ENCODE measurements around the gene RBPJ.
A peak's percentile ranks its signal among the peaks of the same experiment; 100 is the strongest.

RBPJ gene

DNA sequence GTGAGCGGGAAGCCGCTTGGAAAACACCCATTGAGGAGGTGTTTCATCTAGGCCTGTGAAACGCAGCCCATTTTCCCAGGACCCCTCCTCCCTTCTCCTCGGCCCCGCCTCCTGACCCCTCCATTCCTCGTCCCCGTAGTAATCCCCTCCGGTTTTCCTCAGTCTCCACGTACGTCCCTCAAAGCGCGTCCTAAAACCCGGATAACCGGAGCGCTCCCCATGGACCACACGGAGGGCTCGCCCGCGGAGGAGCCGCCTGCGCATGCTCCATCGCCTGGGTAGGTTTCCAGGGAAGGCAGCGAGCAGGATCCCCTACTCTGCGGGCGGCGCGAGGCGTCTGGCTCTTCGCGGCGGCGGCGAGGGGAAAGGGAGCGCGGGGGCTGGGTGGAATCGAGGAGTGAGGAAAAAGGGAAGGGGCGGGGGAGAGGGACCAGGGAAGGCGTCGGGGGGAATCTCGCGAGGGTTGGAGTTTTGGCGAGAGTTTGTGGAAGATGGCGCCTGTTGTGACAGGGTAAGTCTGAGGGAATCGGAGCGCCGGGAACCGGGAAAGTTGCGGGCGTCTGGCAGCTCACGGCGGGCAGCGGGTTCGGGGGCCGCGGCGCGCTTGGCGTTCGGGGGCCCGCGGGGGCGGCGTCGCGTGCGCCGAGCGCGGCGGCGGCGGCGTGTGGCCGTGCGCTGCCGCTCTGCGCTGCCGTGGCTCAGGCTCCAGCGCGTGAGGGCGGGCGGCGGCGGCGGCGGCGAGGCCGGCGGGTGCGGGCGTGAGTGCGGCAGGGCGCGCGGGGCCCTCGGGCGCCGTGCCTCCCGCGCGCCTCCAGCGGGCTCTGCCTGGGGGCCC is at the start of gene RBPJ:
TSS of gene RBPJ (plus strand) at position 477 of the 835 bp plus-strand sequence. CDS start at position 492, 15 bp downstream.
- peak; percentile 97 for DNase-seq (ENCODE audit: low read depth, low spot score)

DNA sequence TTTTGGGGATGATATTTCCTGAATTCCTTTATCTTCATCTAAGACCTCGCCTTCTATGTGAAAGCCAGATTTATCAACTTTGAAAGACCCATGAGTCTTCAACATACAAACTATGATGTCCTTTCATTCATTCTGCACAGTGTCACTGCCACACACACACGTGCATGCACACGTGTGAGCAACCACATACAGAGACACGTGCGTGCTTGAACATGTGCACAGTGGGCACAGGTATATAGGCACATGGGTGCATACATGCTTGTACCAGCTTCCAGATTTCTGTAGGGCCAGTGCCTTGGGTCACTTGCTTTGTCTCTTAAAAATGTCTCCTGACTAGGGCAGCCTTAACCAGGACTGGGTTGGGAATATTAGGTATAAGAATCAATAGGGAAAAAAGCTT is 49.1 kb upstream of the RBPJ start:
- no peak for DNase-seq (ENCODE audit: low read depth, low spot score)

DNA sequence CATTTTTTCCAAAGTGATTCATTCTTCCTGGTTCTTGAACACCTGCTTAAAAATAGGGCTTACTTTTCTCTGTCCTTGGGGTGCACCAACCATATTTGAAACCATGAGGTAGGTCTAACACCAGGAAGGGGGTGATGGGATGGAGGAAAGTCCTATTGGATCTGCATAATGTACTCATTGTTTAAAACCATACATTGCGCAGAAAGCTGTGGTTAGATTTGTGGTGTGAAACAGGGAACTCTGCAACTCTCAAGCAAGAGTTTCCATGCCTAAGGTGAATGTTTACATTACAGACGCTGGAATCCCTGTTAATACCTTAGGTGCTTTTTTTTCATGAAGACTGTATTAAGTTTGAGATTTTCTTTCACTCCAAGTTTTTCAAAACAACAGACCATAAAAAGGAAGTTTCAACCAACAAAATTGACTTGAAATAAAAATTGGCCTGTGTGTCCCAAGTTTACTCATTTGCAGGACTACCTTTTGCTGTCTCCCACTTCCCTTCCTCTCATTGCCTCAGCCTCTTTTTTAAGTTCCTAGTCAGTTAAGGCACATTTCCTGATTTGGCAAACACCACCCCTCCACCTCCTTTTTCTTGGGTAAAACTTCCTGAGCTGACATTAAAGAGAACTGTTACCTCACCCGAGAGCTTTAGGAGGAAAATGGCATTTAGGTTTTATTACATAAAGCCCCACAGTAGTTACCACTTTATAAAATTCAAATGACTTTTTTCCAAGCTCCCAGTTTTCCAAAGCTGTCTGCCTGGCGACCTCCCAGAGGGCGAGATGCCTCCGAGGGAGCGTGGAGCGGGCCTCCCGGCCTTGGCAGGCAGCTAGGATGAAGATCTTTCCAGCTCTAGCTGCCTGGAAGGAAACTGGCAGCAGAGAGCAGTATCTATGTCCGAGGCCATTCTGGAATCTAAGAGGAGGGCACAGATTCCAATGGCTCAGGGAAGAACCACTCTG is 47.9 kb upstream of the RBPJ start:
- DNase-seq (ENCODE audit: low read depth, low spot score): no peak

DNA sequence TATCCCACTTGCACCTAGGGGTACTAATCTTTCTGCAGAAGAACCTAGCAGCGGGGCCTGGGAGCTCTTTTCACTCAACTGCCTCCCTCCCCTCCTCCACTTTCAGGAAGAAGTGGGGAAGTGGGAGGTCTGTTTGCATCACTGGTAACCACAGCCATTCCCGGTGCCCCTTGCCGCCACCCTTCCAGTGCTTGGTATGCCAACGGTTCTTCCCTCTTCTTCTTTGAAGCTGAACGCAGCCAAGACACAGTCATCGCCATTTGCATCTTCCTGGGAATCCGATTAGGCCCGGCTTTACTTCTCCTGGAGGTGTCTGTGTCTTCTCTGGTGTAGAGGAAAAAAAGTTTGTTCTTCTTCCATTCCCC is 47.2 kb upstream of the RBPJ start:
- DNase-seq (ENCODE audit: low read depth, low spot score): peak; percentile 7

DNA sequence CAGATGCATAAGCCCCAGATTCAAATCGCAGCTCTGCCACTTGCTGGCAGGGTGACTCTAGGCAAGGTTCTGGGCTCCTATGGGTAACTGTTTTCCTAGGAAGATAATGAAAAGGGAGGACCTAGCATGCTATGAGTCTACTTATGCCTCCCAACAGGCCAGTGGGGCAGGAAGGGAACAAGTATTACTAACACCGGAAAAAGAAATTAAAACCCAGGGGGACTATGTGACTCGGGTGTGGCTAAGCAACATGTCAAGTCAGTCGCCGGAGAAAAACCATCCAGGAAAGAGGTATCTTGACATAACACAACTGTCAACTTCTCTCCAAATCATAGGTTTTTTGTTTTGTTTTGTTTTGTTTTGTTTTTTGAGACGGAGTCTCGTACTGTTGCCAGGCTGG is 45.5 kb upstream of the RBPJ start:
- DNase-seq (ENCODE audit: low read depth, low spot score): no peak

DNA sequence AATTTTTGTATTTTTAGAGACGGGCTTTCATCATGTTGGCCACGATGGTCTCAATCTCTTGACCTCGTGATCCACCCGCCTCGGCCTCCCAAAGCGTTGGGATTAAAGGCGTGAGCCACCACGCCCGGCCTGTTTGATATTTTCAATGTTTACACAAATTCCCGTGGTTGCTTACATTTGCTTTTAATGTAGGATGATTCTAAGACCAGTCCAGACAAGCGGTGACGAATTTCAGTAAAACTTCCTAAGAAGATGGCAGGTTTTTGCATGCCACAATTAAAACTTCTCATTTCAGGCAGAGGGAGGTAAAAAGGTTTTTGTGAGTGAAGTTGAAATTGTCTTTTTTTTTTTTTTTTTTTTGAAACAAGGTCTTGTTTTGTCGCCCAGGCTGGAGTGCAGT is 41.4 kb upstream of the RBPJ start:
- no peak for DNase-seq (ENCODE audit: low read depth, low spot score)

DNA sequence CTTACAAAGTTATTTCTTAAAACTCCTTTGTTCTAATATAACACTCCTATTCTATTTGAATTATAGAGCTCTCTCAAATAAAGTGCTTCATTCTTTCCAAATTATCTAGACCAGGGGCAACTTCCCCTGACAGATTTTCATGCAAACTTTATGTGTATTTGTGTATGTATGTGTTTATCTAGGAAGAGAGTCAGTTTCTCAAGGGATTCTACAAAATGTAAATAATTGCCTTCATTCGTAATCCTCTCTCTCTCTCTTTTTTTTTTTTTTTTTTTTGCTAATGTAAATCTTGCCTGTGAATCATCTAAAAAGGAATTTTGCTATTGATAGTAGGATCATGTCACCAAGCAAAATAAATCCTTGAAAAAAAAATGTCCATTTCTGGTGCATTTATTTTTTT is 38.9 kb upstream of the RBPJ start:
- DNase-seq (ENCODE audit: low read depth, low spot score): no peak

DNA sequence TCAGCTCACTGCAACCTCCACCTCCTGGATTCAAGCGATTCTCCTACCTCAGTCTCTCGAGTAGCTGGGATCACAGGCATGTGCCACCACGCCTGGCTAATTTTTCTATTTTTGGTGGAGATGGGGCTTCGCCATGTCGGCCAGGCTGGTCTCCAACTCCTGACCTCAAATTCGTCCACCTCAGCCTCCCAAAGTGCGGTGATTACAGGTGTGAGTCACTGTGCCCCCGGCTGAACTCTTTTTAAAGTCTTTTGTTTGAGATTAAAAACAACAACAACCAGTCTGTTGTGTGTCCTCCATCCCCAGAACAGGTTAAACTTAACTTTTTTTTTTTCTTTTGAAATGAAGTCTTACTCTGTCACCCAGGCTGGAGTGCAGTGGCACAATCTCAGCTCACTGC is 36.3 kb upstream of the RBPJ start:
- peak; percentile 41 for DNase-seq (ENCODE audit: low read depth, low spot score)

DNA sequence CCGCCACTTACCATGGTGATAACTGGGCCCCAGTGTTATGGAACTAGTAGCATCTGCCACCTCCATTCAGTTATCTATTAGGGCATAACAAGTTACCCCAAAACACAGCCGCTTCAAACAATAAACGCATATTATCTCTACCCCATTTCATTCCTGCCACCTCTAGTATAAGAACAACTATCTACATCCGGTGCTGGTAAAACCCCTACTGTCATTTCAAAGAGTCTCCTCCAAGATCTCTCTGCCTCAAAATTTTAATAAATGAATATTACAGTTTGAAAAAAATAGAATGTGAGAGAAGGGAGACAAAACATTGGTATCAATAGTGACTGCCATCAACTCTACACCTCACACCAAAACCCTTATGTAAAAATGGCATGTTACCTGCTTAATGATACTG is 35.5 kb upstream of the RBPJ start:
- no peak for DNase-seq (ENCODE audit: low read depth, low spot score)

DNA sequence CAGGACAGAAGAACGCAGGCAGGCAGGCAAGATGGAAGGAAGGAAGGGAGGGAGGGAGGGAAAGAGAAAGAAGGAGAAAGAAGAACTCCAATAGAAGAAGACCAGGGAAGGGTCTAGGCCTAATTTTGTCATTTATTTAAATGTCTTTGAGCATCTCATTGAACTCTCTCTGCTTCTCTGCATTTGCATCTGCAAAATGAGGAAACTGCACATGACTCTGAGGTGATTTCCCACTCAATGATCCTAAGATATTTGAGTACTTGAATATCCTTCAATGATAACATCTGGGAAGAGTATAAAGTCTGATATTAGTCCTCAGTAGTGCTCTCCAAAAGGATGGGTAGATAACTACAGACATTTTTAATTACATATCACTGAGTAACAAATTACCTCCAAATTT is 33.1 kb upstream of the RBPJ start:
- DNase-seq (ENCODE audit: low read depth, low spot score): no peak

DNA sequence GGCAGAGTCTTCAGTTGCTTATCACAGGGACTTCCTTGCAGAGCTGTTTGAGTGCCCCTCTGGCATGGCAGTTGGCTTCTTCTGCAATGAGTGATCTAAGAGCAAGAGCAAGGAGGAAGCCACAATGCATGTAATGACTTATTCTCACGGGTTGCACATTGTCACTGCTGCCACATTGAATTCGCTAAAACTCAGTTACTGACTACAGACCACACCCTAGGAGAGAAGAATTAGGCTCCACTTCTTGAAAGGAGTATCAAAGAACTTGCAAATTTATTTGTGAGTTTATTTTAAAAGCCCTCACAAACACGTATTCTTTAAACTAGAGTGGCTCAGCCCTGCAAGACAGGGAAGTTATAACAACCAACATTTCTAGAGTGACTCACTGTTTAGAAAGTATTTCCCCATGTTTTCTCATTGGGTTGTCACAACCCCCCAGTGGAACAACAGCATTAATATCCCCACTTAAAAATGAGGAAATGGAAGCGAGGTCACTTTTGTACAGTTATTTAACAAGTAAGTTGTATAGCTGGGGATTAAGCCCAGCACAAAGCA is 32.4 kb upstream of the RBPJ start:
- DNase-seq (ENCODE audit: low read depth, low spot score): no peak

DNA sequence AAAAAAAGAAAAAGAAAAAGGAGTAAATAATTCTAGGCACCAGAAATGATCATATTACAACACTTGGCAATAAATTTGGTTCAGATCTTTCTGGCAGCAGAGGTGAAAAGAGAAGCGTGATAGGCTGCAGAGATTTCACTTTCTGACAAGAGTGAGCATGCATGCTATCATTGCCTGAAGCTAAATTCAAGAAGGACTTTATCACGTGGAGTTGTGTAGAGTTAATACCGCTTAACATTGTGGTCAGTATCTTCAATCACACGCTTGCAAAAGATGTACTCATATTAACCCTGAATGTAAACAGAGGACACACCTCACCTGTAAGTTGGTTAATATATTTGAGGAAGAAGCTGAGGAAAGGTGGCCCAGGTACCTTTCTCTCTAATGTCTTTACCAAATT is 31.4 kb upstream of the RBPJ start:
- DNase-seq (ENCODE audit: low read depth, low spot score): no peak

DNA sequence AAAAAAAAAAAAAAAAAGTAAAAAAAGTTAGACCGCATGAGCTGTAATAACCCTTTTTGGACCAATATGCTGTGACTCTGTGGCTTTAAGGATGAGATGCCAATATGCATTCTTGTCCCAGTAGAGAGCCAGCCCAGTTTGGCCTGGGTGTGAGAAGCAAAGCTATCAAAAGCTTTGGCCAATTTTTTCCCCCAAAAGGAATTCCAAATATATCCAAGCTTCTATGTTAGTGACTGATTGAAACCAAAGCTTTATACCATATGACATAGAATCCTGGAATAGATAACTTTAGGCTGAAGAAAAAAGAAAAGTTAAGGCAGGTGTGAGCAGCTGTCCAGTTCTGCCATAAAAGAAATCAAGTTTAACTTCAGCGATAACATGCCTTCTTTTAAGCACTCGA is 30.5 kb upstream of the RBPJ start:
- DNase-seq (ENCODE audit: low read depth, low spot score): no peak

DNA sequence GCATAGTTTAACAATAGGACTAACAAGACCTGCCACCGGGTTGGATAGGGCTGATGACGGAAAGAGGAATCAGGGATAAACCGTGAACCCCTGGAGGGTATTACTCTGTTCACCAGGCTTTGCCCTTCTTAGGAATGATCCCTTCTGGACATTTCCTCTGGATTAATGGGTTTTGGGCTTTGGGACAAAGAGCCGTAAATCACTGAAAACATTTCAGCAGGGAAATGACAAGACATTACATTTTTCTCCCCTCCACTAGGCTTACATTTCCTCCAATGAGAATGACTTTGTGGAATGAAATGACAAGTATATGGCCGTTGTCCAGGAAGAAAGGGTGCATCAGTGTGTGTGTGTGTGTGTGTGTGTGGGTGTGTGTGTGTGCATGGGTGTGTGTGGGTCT is 25.9 kb upstream of the RBPJ start:
- no peak for DNase-seq (ENCODE audit: low read depth, low spot score)

DNA sequence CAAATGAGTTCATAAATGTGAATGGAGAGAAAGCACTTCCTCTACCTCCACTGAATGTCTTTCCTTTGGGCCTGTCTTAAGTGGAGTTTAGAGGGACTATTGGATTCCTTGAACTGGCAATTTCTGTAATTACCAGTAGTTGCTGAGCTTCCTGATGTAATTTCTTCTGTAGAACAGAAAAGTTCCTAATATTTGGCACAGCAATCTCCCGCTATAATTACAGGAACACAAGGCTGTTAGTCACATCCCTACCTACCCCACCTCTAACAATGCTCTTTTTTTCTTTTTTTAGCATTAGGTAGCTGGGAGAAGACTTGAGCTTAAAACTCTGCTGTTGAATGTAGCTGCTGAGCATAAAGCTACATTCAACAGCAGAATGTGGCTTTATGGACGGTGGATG is 24.8 kb upstream of the RBPJ start:
- no peak for DNase-seq (ENCODE audit: low read depth, low spot score)

DNA sequence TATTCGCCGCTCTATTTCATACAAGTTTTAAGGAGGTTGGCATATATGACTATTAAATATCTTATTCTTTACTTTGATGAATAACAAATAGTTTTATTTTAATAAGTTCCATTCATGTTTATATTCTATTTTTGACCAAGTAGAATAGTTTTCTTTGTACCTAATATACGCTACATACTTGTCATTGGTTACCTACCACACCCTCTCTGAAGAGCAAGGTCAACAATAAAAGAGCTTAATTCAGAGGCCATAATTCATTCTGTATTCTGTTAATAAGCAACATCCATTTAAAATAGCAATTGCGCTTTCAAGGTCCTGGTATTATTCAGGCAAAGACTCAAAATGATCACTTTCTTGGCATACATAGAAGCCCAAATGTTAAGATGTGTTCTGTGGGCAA is 24.3 kb upstream of the RBPJ start:
- DNase-seq (ENCODE audit: low read depth, low spot score): no peak

DNA sequence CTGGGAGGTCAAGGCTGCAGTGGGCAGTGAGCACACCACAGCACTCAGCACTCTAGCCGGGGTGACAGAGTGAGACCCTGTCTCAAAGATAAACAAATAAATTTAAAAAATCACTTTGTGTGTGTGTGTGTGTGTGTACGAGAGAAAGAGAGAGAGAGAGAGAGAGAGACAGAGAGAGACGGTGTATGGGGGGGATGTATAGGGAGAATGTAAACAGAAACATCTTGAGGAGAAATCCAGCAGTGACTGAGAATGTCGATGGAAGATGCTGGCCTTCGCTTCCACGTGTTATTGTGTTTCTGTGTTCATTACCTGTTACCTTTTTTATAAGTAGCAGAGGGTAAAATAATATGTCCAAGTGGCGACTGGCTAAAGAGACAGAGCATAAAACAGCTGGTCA is 23.6 kb upstream of the RBPJ start:
- no peak for DNase-seq (ENCODE audit: low read depth, low spot score)

DNA sequence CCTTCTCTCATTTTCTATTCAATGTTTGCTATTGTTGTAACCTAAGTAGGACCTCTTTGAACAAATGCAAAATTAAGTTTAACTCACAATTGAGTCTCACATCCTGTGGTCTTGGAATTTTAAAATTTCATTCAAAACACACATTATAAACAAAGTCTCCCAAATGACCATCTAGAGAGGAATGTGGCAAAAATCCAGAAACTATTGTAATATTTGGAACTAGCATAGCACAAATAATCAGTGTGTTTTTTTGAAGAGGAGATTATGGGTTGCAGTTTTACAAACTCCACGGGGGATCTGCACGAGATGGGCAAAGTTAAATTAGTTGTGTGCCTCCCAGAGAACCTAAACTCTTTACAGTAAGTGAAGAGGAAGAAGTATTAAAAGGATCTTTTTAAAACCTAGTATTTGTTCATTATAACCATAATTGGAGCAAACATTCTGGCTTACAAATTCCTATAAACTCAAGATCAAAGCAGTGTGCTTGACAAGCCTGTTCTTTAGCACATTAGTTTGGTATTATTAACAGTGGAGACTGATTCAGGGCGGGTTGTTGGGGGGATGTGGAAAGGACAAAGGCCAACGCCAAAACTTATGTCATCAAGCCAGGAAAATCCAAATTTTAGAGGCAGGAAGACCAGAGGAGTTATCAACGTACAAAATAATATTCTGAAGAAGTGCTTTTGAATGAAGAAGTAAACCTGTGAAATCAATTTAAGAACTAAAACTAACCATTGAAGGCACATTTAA is 22.4 kb upstream of the RBPJ start:
- no peak for DNase-seq (ENCODE audit: low read depth, low spot score)

DNA sequence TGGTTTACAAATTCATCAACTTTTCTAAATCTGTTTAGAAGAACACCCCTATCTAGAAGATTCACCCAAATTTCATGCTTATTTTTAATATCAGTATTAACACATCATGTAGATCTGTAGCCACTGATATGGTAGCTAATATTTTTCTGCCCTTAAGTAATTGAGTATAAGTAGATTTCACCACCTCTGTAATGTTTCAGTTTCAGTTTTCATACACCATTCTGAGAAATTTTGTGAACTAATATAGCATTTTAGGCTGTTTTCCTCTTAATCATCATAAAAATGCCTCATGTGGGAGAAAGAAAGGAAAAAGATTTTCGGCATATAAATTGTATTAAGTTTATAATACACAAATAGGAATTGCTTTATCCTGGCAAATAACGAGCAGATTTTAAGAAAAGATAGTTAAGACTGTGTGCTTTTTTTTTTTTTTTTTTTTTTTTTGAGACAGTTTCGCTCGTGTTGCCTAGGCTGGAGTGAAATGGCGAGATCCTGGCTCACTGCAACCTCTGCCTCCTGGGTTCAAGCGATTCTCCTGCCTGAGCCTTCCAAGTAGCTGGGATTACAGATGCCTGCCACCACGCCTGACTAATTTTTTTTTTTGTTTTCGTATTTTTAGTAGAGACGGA is 21.4 kb upstream of the RBPJ start:
- no peak for DNase-seq (ENCODE audit: low read depth, low spot score)

DNA sequence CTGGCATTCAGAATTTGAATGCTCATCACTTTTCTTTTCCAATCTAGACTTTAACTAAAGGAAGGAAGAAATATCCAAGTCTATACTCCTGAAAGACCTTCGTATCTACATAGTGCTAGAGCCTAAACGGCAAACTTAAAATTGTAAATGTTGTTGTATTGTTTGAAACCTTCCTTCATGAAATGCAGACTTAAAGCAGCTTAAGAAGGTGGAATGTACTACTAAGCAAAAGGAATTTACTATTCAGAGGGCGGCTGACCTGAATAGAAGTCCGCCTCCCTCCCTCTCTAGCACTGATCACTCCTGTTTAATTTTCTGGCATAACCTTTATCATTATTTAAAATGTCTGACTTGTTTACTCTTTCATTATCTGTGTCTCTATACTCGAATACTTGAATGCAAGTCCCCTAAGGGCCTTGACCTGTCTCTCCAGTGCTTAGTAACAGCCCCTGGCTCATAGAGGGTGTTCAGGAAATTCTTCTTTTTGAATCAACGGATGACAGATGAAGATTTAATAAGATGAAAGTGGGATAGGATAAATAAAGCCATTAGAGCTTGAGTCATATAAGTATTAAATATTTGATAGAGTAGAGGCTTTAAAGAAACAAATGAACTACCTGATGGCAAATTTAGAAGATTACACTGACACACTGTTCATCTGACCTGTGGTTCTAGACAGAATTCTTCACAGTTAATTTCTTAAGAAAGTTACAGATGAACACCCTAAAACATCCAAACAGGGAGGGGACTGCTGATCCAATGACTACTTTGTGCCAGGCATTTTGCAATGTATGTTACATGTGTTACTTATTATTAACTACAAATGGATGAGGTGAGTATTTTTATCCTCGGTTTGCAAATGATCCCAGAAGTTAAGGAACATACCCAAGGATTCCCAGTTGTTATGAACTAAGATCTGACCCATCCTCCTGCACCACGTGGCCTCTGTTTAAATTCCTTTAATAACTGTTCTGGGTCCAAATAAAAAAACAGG is 20.2 kb upstream of the RBPJ start:
- DNase-seq (ENCODE audit: low read depth, low spot score): no peak
